Tibial artery (tissue), 4 donors: ENCODE results near the gene SWT1.
A peak's percentile ranks its signal among the peaks of the same experiment; 100 is the strongest.
"Not testable (repeated sequence)": the region's sequence is repeated elsewhere in the genome, so short reads cannot be mapped to it uniquely, and the experiment has no call there.

Source experiments
- DNase-seq, 2 donors: peaks; one replicate each; pipeline ENCODE4 v3.0.0-alpha.2; 2019
- H3K27ac ChIP-seq, 2 donors: fragments of 200-600 bp; sonication (generic) in 1 of 2; 1 replicate in 1 of 2; 2 replicates in 1 of 2; pipeline ENCODE4 v1.5.1; 2018 to 2019; ENCODE audit warnings: mild to moderate bottlenecking in 1 of 2
- H3K27me3 ChIP-seq, 2 donors: fragments of 200-600 bp; sonication (generic) in 1 of 2; one replicate each; pipeline versions ENCODE4 v1.5.1 to v1.6.0; 2016 to 2019
- H3K36me3 ChIP-seq, 3 donors: fragments of 200-600 bp; sonication (generic) in 2 of 3; one replicate each; pipeline ENCODE4 v1.5.1; 2016 to 2019; ENCODE audit warnings: mild to moderate bottlenecking in 2 of 3
- H3K4me1 ChIP-seq, 4 donors: fragments of 200-600 bp; sonication (generic) in 2 of 4; 1 replicate in 3 of 4; 2 replicates in 1 of 4; pipeline ENCODE4 v1.5.1; 2016 to 2019
- H3K4me3 ChIP-seq, 2 donors: fragments of 200-600 bp; sonication (generic) in 1 of 2; 1 replicate in 1 of 2; 2 replicates in 1 of 2; pipeline ENCODE4 v1.5.1; 2018 to 2019; ENCODE audit warnings: mild to moderate bottlenecking in 2 of 2
- H3K9me3 ChIP-seq, 3 donors: fragments of 200-600 bp; sonication (generic) in 1 of 3; one replicate each; pipeline ENCODE4 v1.5.1; 2016 to 2019
- intact Hi-C: fragments of 100-400 bp; cut with DNase I; formaldehyde crosslinking; loops from one replicate; pipeline ENCODE4 v1.15.0; 2023; ENCODE audit warnings: low total_unique reads
- TF ChIP-seq, protein P1 (sequence below), 2 experiments: fragments of 200-600 bp in 1 of 2; fragments of 450-650 bp in 1 of 2; IDR thresholded peaks; one replicate each; pipeline ENCODE4 v1.5.1; 2017 to 2019; ENCODE audit warnings: antibody characterized with exemption in 2 of 2, mild to moderate bottlenecking in 1 of 2, moderate library complexity in 1 of 2

The SWT1 gene

DNA sequence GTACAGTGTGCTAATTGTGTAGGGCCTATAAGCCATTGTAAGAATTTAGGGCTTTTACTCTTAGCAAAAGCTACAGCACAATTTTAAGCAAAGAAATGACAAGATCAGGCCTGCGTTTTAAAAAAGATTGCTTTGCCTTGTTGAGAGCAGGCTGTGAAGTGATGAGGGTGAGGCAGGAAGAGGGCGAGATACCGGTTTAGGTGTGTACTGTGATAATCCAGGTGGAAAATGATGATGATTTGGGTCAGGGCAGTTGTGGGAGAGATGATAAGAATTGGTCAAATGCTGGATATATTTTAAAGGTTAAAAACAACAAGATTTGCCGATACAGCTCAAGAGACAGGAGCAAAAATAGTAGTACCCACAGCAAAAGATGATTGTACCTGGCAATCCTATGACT lies 72.0 kb downstream of the SWT1 start:
- peaks cover 0 to 5% (median 0%) of the 10 kb centered on the region in 3 donors for H3K9me3 ChIP-seq
- H3K36me3 ChIP-seq, result peaks cover 38 to 47% (median 40%) of the 10 kb centered on the region in 3 donors
- no peaks in the 10 kb centered on the region for H3K4me1 ChIP-seq
- H3K27ac ChIP-seq, result no peak overlapping the region
- TF ChIP-seq, protein P1, sequence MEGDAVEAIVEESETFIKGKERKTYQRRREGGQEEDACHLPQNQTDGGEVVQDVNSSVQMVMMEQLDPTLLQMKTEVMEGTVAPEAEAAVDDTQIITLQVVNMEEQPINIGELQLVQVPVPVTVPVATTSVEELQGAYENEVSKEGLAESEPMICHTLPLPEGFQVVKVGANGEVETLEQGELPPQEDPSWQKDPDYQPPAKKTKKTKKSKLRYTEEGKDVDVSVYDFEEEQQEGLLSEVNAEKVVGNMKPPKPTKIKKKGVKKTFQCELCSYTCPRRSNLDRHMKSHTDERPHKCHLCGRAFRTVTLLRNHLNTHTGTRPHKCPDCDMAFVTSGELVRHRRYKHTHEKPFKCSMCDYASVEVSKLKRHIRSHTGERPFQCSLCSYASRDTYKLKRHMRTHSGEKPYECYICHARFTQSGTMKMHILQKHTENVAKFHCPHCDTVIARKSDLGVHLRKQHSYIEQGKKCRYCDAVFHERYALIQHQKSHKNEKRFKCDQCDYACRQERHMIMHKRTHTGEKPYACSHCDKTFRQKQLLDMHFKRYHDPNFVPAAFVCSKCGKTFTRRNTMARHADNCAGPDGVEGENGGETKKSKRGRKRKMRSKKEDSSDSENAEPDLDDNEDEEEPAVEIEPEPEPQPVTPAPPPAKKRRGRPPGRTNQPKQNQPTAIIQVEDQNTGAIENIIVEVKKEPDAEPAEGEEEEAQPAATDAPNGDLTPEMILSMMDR (IDR thresholded peaks at IDR 0.05), result no peak
- no peak for DNase-seq
- H3K27me3 ChIP-seq, result no peaks in the 10 kb centered on the region
- no peak overlapping the region for H3K4me3 ChIP-seq
- intact Hi-C loops, result no loop called here

DNA sequence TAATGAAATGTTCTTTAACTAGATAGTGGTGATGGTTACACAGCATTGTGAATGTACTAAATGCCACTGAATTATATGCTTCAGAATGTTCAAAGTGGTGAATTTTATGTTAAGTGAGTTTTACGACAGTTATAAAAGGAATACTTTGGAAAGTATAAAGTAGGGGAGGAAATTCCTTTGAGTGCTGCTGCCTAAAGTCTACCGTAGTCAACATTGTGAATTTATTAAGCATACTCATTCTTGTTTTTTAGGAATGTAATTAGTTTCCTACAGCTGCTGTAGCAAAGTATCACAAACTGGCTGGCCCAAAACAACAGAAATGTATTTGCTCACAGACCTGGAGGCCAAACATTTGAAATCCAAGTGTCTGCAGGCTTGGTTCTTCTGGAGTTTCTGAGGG lies 73.0 kb downstream of the SWT1 start:
- no peak overlapping the region for H3K27ac ChIP-seq
- intact Hi-C loops, result no loop called here
- H3K36me3 ChIP-seq, result peaks cover 40 to 41% (median 40%) of the 10 kb centered on the region in 3 donors
- no peak for DNase-seq
- TF ChIP-seq, protein P1 (IDR thresholded peaks at IDR 0.05), result no peak
- H3K4me3 ChIP-seq, result no peak overlapping the region
- H3K9me3 ChIP-seq, result no peaks in the 10 kb centered on the region
- H3K27me3 ChIP-seq, result no peaks in the 10 kb centered on the region
- no peaks in the 10 kb centered on the region for H3K4me1 ChIP-seq

DNA sequence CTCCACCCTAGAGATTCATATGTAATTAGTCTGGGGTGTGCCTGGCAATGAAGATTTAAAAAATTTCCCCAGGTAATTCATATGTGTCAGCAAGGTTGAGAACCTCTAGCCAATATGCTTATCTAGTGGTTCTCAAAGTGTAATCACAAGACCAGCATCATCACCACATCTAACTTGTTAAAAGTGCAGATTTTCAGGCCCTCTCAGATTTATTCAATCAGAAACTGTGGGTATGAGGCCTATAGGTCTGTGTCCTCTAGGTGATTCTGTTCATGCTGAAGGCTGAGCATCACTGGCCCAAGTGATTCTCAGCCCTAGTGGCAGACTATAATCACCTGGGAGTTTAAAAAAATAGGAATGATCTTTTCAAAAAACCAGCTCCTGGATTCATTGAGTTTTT lies 75.9 kb downstream of the SWT1 start:
- TF ChIP-seq, protein P1 (IDR thresholded peaks at IDR 0.05), result no peak
- no peaks in the 10 kb centered on the region for H3K27me3 ChIP-seq
- no peak overlapping the region for H3K27ac ChIP-seq
- intact Hi-C loops, result no loop called here
- no peak overlapping the region for H3K4me3 ChIP-seq
- no peak for DNase-seq
- peaks cover 29 to 36% (median 35%) of the 10 kb centered on the region in 3 donors for H3K36me3 ChIP-seq
- H3K9me3 ChIP-seq, result no peaks in the 10 kb centered on the region
- no peaks in the 10 kb centered on the region for H3K4me1 ChIP-seq

DNA sequence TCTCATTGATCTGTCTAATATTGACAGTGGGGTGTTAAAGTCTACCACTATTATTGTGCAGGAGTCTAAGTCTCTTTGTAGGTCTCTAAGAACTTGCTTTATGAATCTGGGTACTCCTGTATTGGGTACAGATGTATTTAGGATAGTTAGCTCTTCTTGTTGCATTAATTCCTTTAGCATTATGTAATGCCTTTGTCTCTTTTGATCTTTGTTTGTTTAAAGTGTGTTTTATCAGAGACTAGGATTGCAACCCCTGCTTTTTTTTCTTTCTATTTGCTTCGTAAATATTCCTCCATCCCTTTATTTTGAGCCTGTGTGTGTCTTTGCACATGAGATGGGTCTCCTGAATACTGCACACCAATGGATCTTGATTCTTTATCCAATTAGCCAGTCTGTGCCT lies 77.2 kb downstream of the SWT1 start:
- intact Hi-C loops, H3K4me1 ChIP-seq, H3K27ac ChIP-seq, H3K9me3 ChIP-seq, H3K4me3 ChIP-seq, H3K27me3 ChIP-seq, DNase-seq: not testable (repeated sequence)
- peaks cover 24 to 36% (median 35%) of the 10 kb centered on the region in 3 donors for H3K36me3 ChIP-seq

DNA sequence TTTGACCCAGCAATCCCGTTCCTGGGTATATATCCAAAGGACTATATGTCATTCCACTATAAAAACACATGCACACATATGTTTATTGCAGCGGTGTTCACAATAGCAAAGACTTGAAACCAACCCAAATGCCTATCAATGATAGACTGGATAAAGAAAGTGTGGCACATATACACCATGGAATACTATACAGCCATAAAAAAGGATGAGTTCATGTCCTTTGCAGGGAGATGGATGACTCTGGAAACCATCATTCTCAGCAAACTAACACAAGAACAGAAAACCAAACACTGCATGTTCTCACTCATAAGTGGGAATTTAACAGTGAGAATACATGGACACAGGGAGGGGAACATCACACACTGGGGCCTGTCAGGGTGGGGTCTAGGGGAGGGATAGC lies 80.2 kb downstream of the SWT1 start:
- intact Hi-C loops, DNase-seq, H3K27ac ChIP-seq, H3K9me3 ChIP-seq, H3K4me1 ChIP-seq, H3K27me3 ChIP-seq, H3K4me3 ChIP-seq: not testable (repeated sequence)
- peaks cover 12 to 21% (median 19%) of the 10 kb centered on the region in 3 donors for H3K36me3 ChIP-seq

DNA sequence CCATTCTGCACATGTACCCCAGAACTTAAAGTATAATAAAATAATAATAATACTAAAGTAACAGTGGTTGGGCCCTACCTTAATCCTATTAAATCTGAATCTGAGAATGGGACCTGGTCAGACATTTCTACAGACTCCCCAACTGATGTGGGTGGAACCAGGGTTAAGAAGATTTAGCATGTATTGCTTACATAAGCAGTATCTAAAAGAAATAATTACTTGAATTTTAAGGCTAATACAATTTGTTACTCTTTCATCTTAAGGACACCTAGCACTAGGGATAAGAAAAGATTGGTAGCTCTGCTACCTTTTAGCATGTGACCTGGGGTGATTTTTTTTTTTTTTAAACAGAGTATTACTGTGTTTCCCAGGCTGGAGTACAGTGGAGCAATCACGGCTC lies 80.7 kb downstream of the SWT1 start:
- TF ChIP-seq, protein P1 (IDR thresholded peaks at IDR 0.05), result no peak
- Histone ChIP-seq H3K27ac (no peak overlapping the region), H3K27me3 (no peaks in the 10 kb centered on the region), H3K4me3 (no peak overlapping the region), H3K36me3 (peaks cover 12 to 16% (median 15%) of the 10 kb centered on the region in 3 donors), H3K4me1 (no peaks in the 10 kb centered on the region), H3K9me3 (no peaks in the 10 kb centered on the region)
- DNase-seq, result no peak
- intact Hi-C loops, result no loop called here

DNA sequence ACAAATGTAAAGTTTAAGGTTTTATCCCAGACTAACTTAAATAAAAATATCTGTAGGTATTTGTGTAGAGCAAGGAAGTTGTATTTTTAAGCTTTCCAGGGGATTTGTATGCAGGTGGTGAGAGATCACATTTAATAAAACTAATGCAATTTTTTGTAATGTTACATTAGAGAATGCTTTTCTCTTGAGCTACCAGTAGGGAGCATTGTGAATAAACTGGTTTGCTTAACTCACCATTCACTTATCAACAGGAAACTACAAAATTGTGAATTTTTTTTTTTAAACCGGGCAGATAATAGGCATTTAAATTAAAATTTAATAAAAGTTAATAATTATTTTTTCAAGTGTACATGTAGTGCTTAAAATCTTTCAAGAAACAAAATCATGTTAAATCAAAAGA lies 81.5 kb downstream of the SWT1 start:
- Histone ChIP-seq H3K4me3 (no peak overlapping the region), H3K4me1 (no peaks in the 10 kb centered on the region), H3K27ac (no peak overlapping the region), H3K27me3 (no peaks in the 10 kb centered on the region), H3K9me3 (no peaks in the 10 kb centered on the region), H3K36me3 (peaks cover 9 to 11% (median 10%) of the 10 kb centered on the region in 3 donors)
- intact Hi-C loops, result no loop called here
- TF ChIP-seq, protein P1 (IDR thresholded peaks at IDR 0.05), result peak in 1 of 2 experiments; percentile 10
- no peak for DNase-seq
